Thyroid gland (tissue), 4 donors: Measurements from ENCODE around the gene PRPF8.

Experiments
- CTCF ChIP-seq, 6 experiments: fragments of 200-600 bp in 3 of 6; fragments of 450-650 bp in 3 of 6; sonication (generic) in 3 of 6; IDR thresholded peaks; one replicate each; pipeline ENCODE4 v1.5.1; 2016 to 2019; ENCODE audit warnings: antibody characterized with exemption in 6 of 6, mild to moderate bottlenecking in 2 of 6, inconsistent platforms in 1 of 6, moderate library complexity in 1 of 6
- POLR2A ChIP-seq, 2 donors: fragments of 450-650 bp; IDR thresholded peaks; one replicate each; pipeline ENCODE4 v1.6.1; 2017; ENCODE audit warnings: antibody characterized with exemption in 2 of 2, mild to moderate bottlenecking in 2 of 2, moderate library complexity in 1 of 2

GRCh38 chr17:1647802-1648171, 36.9 kb downstream of the PRPF8 start:
- TF ChIP-seq CTCF (IDR thresholded peaks at IDR 0.05) (no peak), POLR2A (IDR thresholded peaks at IDR 0.05) (no peak)
